Naive thymus-derived CD4-positive, alpha-beta T cell (primary cell): ENCODE measurements around the gene HES7. TPM values are rescaled to one million over a fixed set of nuclear protein-coding genes. Genes with fewer than 3 reads are reported as not detected.
A peak's percentile ranks its signal among the peaks of the same experiment; 100 is the strongest.

Experiments used
- ATAC-seq: fragments of 150-1000 bp; cut with Tn5 transposase; 2 replicates; pipeline ENCODE4 v1.10.0; 2021; ENCODE audit warnings: mild to moderate bottlenecking, moderate library complexity
- CTCF ChIA-PET: fragments of 350-600 bp; sonication (Branson Sonifier 250); formaldehyde crosslinking; loops from one replicate; lab custom pipeline; 2021; ENCODE audit warnings: antibody characterized with exemption; lab: Charles Lee
- POLR2A ChIA-PET: fragments of 350-600 bp; sonication (Branson Sonifier 250); formaldehyde crosslinking; loops from one replicate; lab custom pipeline; 2021; ENCODE audit warnings: antibody characterized with exemption, inconsistent platforms; lab: Charles Lee
- DNase-seq, 9 donors: peaks; one replicate each; pipeline versions ENCODE4 v3.0.0 to v3.0.0-alpha.2; 2020 to 2022; ENCODE audit warnings: mixed read lengths in 1 of 9
- H3K27ac ChIP-seq: one replicate; pipeline ENCODE4 v1.7.0; 2013; ENCODE audit warnings: mild to moderate bottlenecking, low read depth, low read length, moderate library complexity
- H3K27me3 ChIP-seq, 2 donors: one replicate each; pipeline ENCODE4 v1.7.0; 2013; ENCODE audit warnings: low read length in 2 of 2, mild to moderate bottlenecking in 2 of 2, moderate library complexity in 2 of 2; ENCODE audit not compliant: control insufficient read depth in 2 of 2, insufficient read depth in 2 of 2
- H3K36me3 ChIP-seq, 3 experiments: 1 replicate in 2 of 3; 2 replicates in 1 of 3; pipeline ENCODE4 v1.7.0; 2013; ENCODE audit warnings: low read length in 3 of 3, mild to moderate bottlenecking in 3 of 3, moderate library complexity in 1 of 3; ENCODE audit not compliant: insufficient read depth in 3 of 3, control insufficient read depth in 2 of 3
- H3K4me1 ChIP-seq, 2 donors: one replicate each; pipeline ENCODE4 v1.7.0; 2013; ENCODE audit warnings: low read length in 2 of 2, mild to moderate bottlenecking in 2 of 2, moderate library complexity in 1 of 2; ENCODE audit not compliant: control insufficient read depth in 2 of 2, insufficient read depth in 2 of 2
- H3K4me3 ChIP-seq: 2 replicates; pipeline ENCODE4 v1.7.0; 2013; ENCODE audit warnings: mild to moderate bottlenecking, low read length
- H3K9me3 ChIP-seq, 3 experiments: 1 replicate in 2 of 3; 2 replicates in 1 of 3; pipeline ENCODE4 v1.7.0; 2013; ENCODE audit warnings: low read length in 3 of 3; ENCODE audit not compliant: control insufficient read depth in 2 of 3
- H3K27ac Mint-ChIP-seq, 9 donors: one replicate each; pipeline ENCODE4 v1.8.0; 2020 to 2022; ENCODE audit warnings: mixed read lengths in 9 of 9, mild to moderate bottlenecking in 8 of 9, moderate library complexity in 5 of 9, inconsistent platforms in 2 of 9
- H3K27me3 Mint-ChIP-seq, 5 donors: one replicate each; pipeline ENCODE4 v1.8.0; 2021 to 2022; ENCODE audit warnings: mixed read lengths in 5 of 5, mild to moderate bottlenecking in 1 of 5
- H3K36me3 Mint-ChIP-seq, 5 donors: one replicate each; pipeline ENCODE4 v1.8.0; 2020 to 2022; ENCODE audit warnings: mixed read lengths in 5 of 5, mild to moderate bottlenecking in 3 of 5, inconsistent platforms in 1 of 5
- H3K4me1 Mint-ChIP-seq, 7 donors: one replicate each; pipeline ENCODE4 v1.8.0; 2020 to 2022; ENCODE audit warnings: mixed read lengths in 7 of 7, mild to moderate bottlenecking in 3 of 7, inconsistent platforms in 1 of 7
- H3K4me3 Mint-ChIP-seq, 10 donors: one replicate each; pipeline ENCODE4 v1.8.0; 2020 to 2022; ENCODE audit warnings: mild to moderate bottlenecking in 10 of 10, mixed read lengths in 10 of 10, moderate library complexity in 6 of 10, inconsistent platforms in 2 of 10
- H3K9me3 Mint-ChIP-seq, 11 donors: one replicate each; pipeline ENCODE4 v1.8.0; 2020 to 2022; ENCODE audit warnings: mixed read lengths in 11 of 11, mild to moderate bottlenecking in 4 of 11, inconsistent platforms in 1 of 11, moderate library complexity in 1 of 11
- intact Hi-C, 2 donors: fragments of 100-400 bp; cut with micrococcal nuclease; formaldehyde crosslinking; loops; one replicate each; pipeline ENCODE4 v1.15.1; 2023
- microRNA-seq: library from miRNA; unstranded; fragments of <30 nt; microRNA quantifications from one replicate; pipeline ENCODE4 v1.2.0, GENCODE V29; 2022; ENCODE audit warnings: borderline microRNAs expressed
- polyA plus RNA-seq, 2 donors: library from polyadenylated mRNA; unstranded; fragments of 300-500 nt; fragmentation: Illumina TruSeq; gene quantifications; one replicate each; pipeline ENCODE4 v1.2.3, GENCODE V29; 2021
- total RNA-seq, 6 experiments: library from RNA in 5 of 6; stranded (reverse) in 5 of 6; gene quantifications; 1 replicate in 5 of 6; 2 replicates in 1 of 6; pipeline ENCODE4 v1.2.3 and lab custom pipeline; 2021 to 2026

The HES7 gene
- total and polyA plus RNA-seq, 7 experiments from 2014 or later = 0.22 to 0.98 (median 0.41) TPM; not detected in 2

GRCh38 chr17:8071496-8071895 lies 52.4 kb downstream of the HES7 start:
- H3K4me3 Mint-ChIP-seq = peak overlapping the region in 2 of 10 donors; percentile 91 to 95
- no peaks in the 10 kb centered on the region for H3K36me3 Mint-ChIP-seq

More at GRCh38 chr17:8071496-8071895, 52.4 kb downstream of the HES7 start:
- Histone ChIP-seq H3K9me3 (no peaks in the 10 kb centered on the region), H3K4me1 (peaks cover 4 to 21% of the 10 kb centered on the region in 2 donors), H3K27ac (no peak overlapping the region), H3K4me3 (no peak overlapping the region), H3K27me3 (peaks cover 7 to 9% of the 10 kb centered on the region in 2 donors), H3K36me3 (no peaks in the 10 kb centered on the region)
- no peak for ATAC-seq
- peaks cover 20 to 66% (median 29%) of the 10 kb centered on the region in 5 donors for H3K27me3 Mint-ChIP-seq
- intact Hi-C loops = no loop called here
- H3K4me1 Mint-ChIP-seq = peaks cover 7 to 28% (median 25%) of the 10 kb centered on the region in 7 donors
- H3K27ac Mint-ChIP-seq = peak overlapping the region in 1 of 9 donors; percentile 30
- H3K9me3 Mint-ChIP-seq = peaks cover 0 to 1% (median 0%) of the 10 kb centered on the region in 11 donors
- no peak for DNase-seq
- CTCF ChIA-PET = interaction anchor here (0.6 to 11.6 kb wide), 4 partner anchors 10 to 404 kb away, joined by 3 to 122 read pairs (median 20); no protein-coding TSS in a partner anchor
- POLR2A ChIA-PET = interaction anchor here (0.9 kb wide), 1 partner anchor 9 kb away, joined by 4 read pairs; no protein-coding TSS in a partner anchor

Small RNA genes lying within 50 kb of the gene (microRNA-seq; reads per million reads assigned to microRNA genes)
- not detected for gene MIR4314
- not detected for gene MIR6883

Other genes with a start within 250 kb of the HES7 start
- gene CHD3, start 235.3 kb downstream of the HES7 start, total RNA-seq = 100 to 1,000 TPM; 189 to 417 (median 359) TPM
- gene CHD3, start 235.3 kb downstream of the HES7 start, polyA plus RNA-seq = 10 to 100 TPM; 12.7 to 39.3 TPM
- gene RNF227, start 207.8 kb downstream of the HES7 start, total RNA-seq = 1 to 10 TPM; 2.6 to 8.2 (median 5.5) TPM
- 1 to 10 TPM; 3.2 to 4.9 TPM for gene RNF227, start 207.8 kb downstream of the HES7 start, polyA plus RNA-seq
- gene KCNAB3, start 194.2 kb downstream of the HES7 start, total RNA-seq = 10 to 100 TPM in 4 of 5 experiments, 1 to 10 TPM in 1; 9.4 to 18.0 (median 17.5) TPM
- gene KCNAB3, start 194.2 kb downstream of the HES7 start, polyA plus RNA-seq = under 1 TPM; 0.10 to 0.25 TPM
- 100 to 1,000 TPM in 3 of 5 experiments, 10 to 100 TPM in 2; 71.4 to 216 (median 103) TPM for gene TRAPPC1, start 192.2 kb downstream of the HES7 start, total RNA-seq
- gene TRAPPC1, start 192.2 kb downstream of the HES7 start, polyA plus RNA-seq = 100 to 1,000 TPM; 227 to 235 TPM
- gene CNTROB, start 191.9 kb downstream of the HES7 start, total RNA-seq = 10 to 100 TPM; 29.0 to 50.5 (median 33.6) TPM
- 10 to 100 TPM; 10.4 to 16.7 TPM for gene CNTROB, start 191.9 kb downstream of the HES7 start, polyA plus RNA-seq
- under 1 TPM in 3 of 5 experiments, not detected in 2; 0.07 to 0.32 (median 0.20) TPM for gene GUCY2D, start 121.5 kb downstream of the HES7 start, total RNA-seq
- under 1 TPM in 1 of 2 donors, not detected in 1; 0.98 TPM for gene GUCY2D, start 121.5 kb downstream of the HES7 start, polyA plus RNA-seq
- gene ALOX15B, start 85.0 kb downstream of the HES7 start, total RNA-seq = under 1 TPM in 1 of 5 experiments, not detected in 4; 0.61 TPM
- gene ALOX15B, start 85.0 kb downstream of the HES7 start, polyA plus RNA-seq = not detected
- 1 to 10 TPM in 2 of 5 experiments, under 1 TPM in 3; 0.44 to 1.1 (median 0.94) TPM for gene ALOX12B, start 36.4 kb downstream of the HES7 start, total RNA-seq
- 1 to 10 TPM in 1 of 2 donors, under 1 TPM in 1; 0.78 to 1.0 TPM for gene ALOX12B, start 36.4 kb downstream of the HES7 start, polyA plus RNA-seq
- 1 to 10 TPM in 1 of 5 experiments, under 1 TPM in 3, not detected in 1; 0.22 to 1.6 (median 0.75) TPM for gene ALOXE3, start 5.6 kb downstream of the HES7 start, total RNA-seq
- 1 to 10 TPM in 1 of 2 donors, under 1 TPM in 1; 0.11 to 1.6 TPM for gene ALOXE3, start 5.6 kb downstream of the HES7 start, polyA plus RNA-seq
- gene PER1, start 28.3 kb upstream of the HES7 start, total RNA-seq = 1,000 to 10,000 TPM in 2 of 5 experiments, 10 to 100 TPM in 3; 40.1 to 1,786 (median 95.0) TPM
- 10 to 100 TPM in 1 of 2 donors, 1 to 10 TPM in 1; 7.9 to 12.1 TPM for gene PER1, start 28.3 kb upstream of the HES7 start, polyA plus RNA-seq
- 100 to 1,000 TPM in 4 of 5 experiments, 10 to 100 TPM in 1; 87.1 to 256 (median 210) TPM for gene VAMP2, start 38.8 kb upstream of the HES7 start, total RNA-seq
- 10 to 100 TPM; 75.0 to 75.1 TPM for gene VAMP2, start 38.8 kb upstream of the HES7 start, polyA plus RNA-seq
- 10 to 100 TPM; 23.1 to 49.7 (median 26.5) TPM for gene TMEM107, start 52.3 kb upstream of the HES7 start, total RNA-seq
- gene TMEM107, start 52.3 kb upstream of the HES7 start, polyA plus RNA-seq = 10 to 100 TPM; 40.4 to 45.9 TPM
- 10 to 100 TPM in 3 of 5 experiments, 1 to 10 TPM in 2; 5.4 to 16.1 (median 13.4) TPM for gene BORCS6, start 66.1 kb upstream of the HES7 start, total RNA-seq
- 10 to 100 TPM; 16.7 to 23.7 TPM for gene BORCS6, start 66.1 kb upstream of the HES7 start, polyA plus RNA-seq
- gene AURKB, start 86.5 kb upstream of the HES7 start, total RNA-seq = 10 to 100 TPM in 1 of 5 experiments, 1 to 10 TPM in 4; 1.1 to 97.7 (median 1.3) TPM
- not detected for gene AURKB, start 86.5 kb upstream of the HES7 start, polyA plus RNA-seq
- 100 to 1,000 TPM; 124 to 366 (median 305) TPM for gene CTC1, start 124.0 kb upstream of the HES7 start, total RNA-seq
- gene CTC1, start 124.0 kb upstream of the HES7 start, polyA plus RNA-seq = 10 to 100 TPM; 25.1 to 32.7 TPM
- 10 to 100 TPM; 31.6 to 68.9 (median 31.9) TPM for gene PFAS, start 125.2 kb upstream of the HES7 start, total RNA-seq
- gene PFAS, start 125.2 kb upstream of the HES7 start, polyA plus RNA-seq = 10 to 100 TPM; 15.2 to 17.4 TPM
- 10 to 100 TPM; 26.0 to 46.1 (median 38.9) TPM for gene RANGRF, start 164.6 kb upstream of the HES7 start, total RNA-seq
- gene RANGRF, start 164.6 kb upstream of the HES7 start, polyA plus RNA-seq = 10 to 100 TPM; 77.5 to 85.8 TPM
- gene SLC25A35, start 171.3 kb upstream of the HES7 start, total RNA-seq = 10 to 100 TPM in 1 of 5 experiments, 1 to 10 TPM in 4; 4.3 to 10.0 (median 7.0) TPM
- 1 to 10 TPM in 1 of 2 donors, under 1 TPM in 1; 0.58 to 4.9 TPM for gene SLC25A35, start 171.3 kb upstream of the HES7 start, polyA plus RNA-seq
- gene ARHGEF15, start 186.1 kb upstream of the HES7 start, total RNA-seq = not detected
- gene ARHGEF15, start 186.1 kb upstream of the HES7 start, polyA plus RNA-seq = not detected
- gene ODF4, start 215.7 kb upstream of the HES7 start, total RNA-seq = not detected
- gene ODF4, start 215.7 kb upstream of the HES7 start, polyA plus RNA-seq = not detected